LoVo (cell line): ENCODE results near the gene COL5A2.
A peak's percentile ranks its signal among the peaks of the same experiment; 100 is the strongest.

Experiments
- DNase-seq: peaks from one replicate; pipeline ENCODE4 v3.0.0-alpha.2; 2016; ENCODE audit warnings: low spot score

COL5A2 gene

GRCh38 chr2:189096769-189097447, 82.7 kb downstream of the COL5A2 start:
- DNase-seq = peak; percentile 66

- DNase-seq = no peak
Observed at GRCh38 chr2:189095101-189095500, 84.5 kb downstream of the COL5A2 start.

GRCh38 chr2:189092936-189093335, 86.6 kb downstream of the COL5A2 start:
- no peak for DNase-seq

- DNase-seq = no peak
Observed at GRCh38 chr2:189091253-189091652, 88.3 kb downstream of the COL5A2 start.

GRCh38 chr2:189088591-189089205, 90.9 kb downstream of the COL5A2 start:
- DNase-seq = no peak

GRCh38 chr2:189086710-189087109, 92.9 kb downstream of the COL5A2 start:
- DNase-seq = no peak

GRCh38 chr2:189086250-189086649, 93.3 kb downstream of the COL5A2 start:
- no peak for DNase-seq

GRCh38 chr2:189083606-189084005, 96.0 kb downstream of the COL5A2 start:
- no peak for DNase-seq

- DNase-seq = no peak
Observed at GRCh38 chr2:189083106-189083505, 96.5 kb downstream of the COL5A2 start.

GRCh38 chr2:189082376-189082975, 97.1 kb downstream of the COL5A2 start:
- DNase-seq = no peak

GRCh38 chr2:189076572-189076971, 103.0 kb downstream of the COL5A2 start:
- DNase-seq = no peak

GRCh38 chr2:189076120-189076519, 103.4 kb downstream of the COL5A2 start:
- no peak for DNase-seq

- no peak for DNase-seq
Observed at GRCh38 chr2:189074506-189074905, 105.1 kb downstream of the COL5A2 start.

- DNase-seq = no peak
Observed at GRCh38 chr2:189072036-189072435, 107.5 kb downstream of the COL5A2 start.

GRCh38 chr2:189069855-189070619, 109.5 kb downstream of the COL5A2 start:
- no peak for DNase-seq

- DNase-seq = no peak
Observed at GRCh38 chr2:189066037-189066436, 113.5 kb downstream of the COL5A2 start.

- DNase-seq = no peak
Observed at GRCh38 chr2:189060096-189060642, 119.4 kb downstream of the COL5A2 start.

GRCh38 chr2:189057316-189057715, 122.2 kb downstream of the COL5A2 start:
- DNase-seq = no peak

GRCh38 chr2:189056200-189057106, 123.1 kb downstream of the COL5A2 start:
- no peak for DNase-seq

- DNase-seq = no peak
Observed at GRCh38 chr2:189050165-189050712, 129.3 kb downstream of the COL5A2 start.

GRCh38 chr2:189049709-189050164, 129.8 kb downstream of the COL5A2 start:
- DNase-seq = no peak
